IMR-90 (cell line): ENCODE results near the gene ST7. TPM values are rescaled to one million over a fixed set of nuclear protein-coding genes. Genes with fewer than 3 reads are reported as not detected.

Source experiments
- ATAC-seq: fragments of 200-7000 bp; cut with Tn5 transposase; 2 replicates; pipeline ENCODE4 v1.9.1; 2020; ENCODE audit warnings: low read depth, mild to moderate bottlenecking, moderate library complexity
- BruUV-seq: library from RNA; stranded (reverse); fragments of 400-500 nt; replicated peaks from 2 replicates; lab custom pipeline; 2021; lab: Mats Ljungman, UMichigan
- CTCF ChIA-PET: fragments of 300-600 bp; formaldehyde crosslinking; extraction: SDS; loops from one replicate; lab custom pipeline; 2021; ENCODE audit warnings: antibody characterized with exemption; lab: Yijun Ruan, JAX
- POLR2A ChIA-PET: fragments of 300-600 bp; sonication (Branson Sonifier 250); formaldehyde crosslinking; loops from one replicate; lab custom pipeline; 2022; ENCODE audit warnings: antibody characterized with exemption; ENCODE audit not compliant: unreplicated experiment; lab: Charles Lee
- DNase-seq: peaks from one replicate; pipeline ENCODE4 v3.0.0; 2013
- H2AFZ ChIP-seq: replicated peaks from 2 replicates; pipeline ENCODE3; 2013; ENCODE audit warnings: low read length, mild to moderate bottlenecking; ENCODE audit not compliant: poor library complexity
- H2AK5ac ChIP-seq: 2 replicates; pipeline ENCODE4 v1.6.1; 2013; ENCODE audit warnings: low read depth, low read length, inconsistent platforms
- H2AK9ac ChIP-seq: replicated peaks from 2 replicates; pipeline ENCODE3; 2013; ENCODE audit warnings: mild to moderate bottlenecking, low read depth, low read length, moderate library complexity; ENCODE audit not compliant: poor library complexity
- H2BK120ac ChIP-seq: 2 replicates; pipeline ENCODE4 v1.6.1; 2013; ENCODE audit warnings: low read depth, low read length, inconsistent platforms
- H2BK15ac ChIP-seq: 3 replicates; pipeline ENCODE4 v1.6.1; 2013; ENCODE audit warnings: low read depth, low read length, inconsistent platforms
- H2BK20ac ChIP-seq: 2 replicates; pipeline ENCODE4 v1.6.1; 2013; ENCODE audit warnings: low read depth, mild to moderate bottlenecking, inconsistent platforms, low read length, moderate library complexity
- H2BK5ac ChIP-seq: 2 replicates; pipeline ENCODE4 v1.6.1; 2013; ENCODE audit warnings: mild to moderate bottlenecking, low read depth, low read length, inconsistent platforms; ENCODE audit not compliant: poor library complexity, severe bottlenecking
- H3K14ac ChIP-seq: replicated peaks from 2 replicates; pipeline ENCODE4 v1.6.1; 2013; ENCODE audit warnings: low read depth, low read length, inconsistent platforms
- H3K18ac ChIP-seq: 2 replicates; pipeline ENCODE4 v1.6.1; 2013; ENCODE audit warnings: low read depth, low read length, control low read depth
- H3K23ac ChIP-seq: 2 replicates; pipeline ENCODE4 v1.6.1; 2013; ENCODE audit warnings: low read depth, low read length, inconsistent platforms
- H3K27ac ChIP-seq: 2 replicates; pipeline ENCODE4 v1.5.1; 2013; ENCODE audit warnings: mild to moderate bottlenecking, control low read depth, low read length; ENCODE audit not compliant: insufficient read depth
- H3K27me3 ChIP-seq: 2 replicates; pipeline ENCODE4 v1.6.1; 2013; ENCODE audit warnings: low read length; ENCODE audit not compliant: control insufficient read depth, insufficient read depth
- H3K36me3 ChIP-seq: 2 replicates; pipeline ENCODE4 v1.6.1; 2013; ENCODE audit warnings: low read length, mixed read lengths; ENCODE audit not compliant: control insufficient read depth, insufficient read depth
- H3K4ac ChIP-seq: 2 replicates; pipeline ENCODE4 v1.6.1; 2013; ENCODE audit warnings: low read depth, low read length, inconsistent platforms
- H3K4me1 ChIP-seq: 2 replicates; pipeline ENCODE4 v1.6.1; 2013; ENCODE audit warnings: low read length, mixed read lengths; ENCODE audit not compliant: control insufficient read depth, insufficient read depth
- H3K4me2 ChIP-seq: 2 replicates; pipeline ENCODE4 v1.6.1; 2013; ENCODE audit warnings: low read depth, mild to moderate bottlenecking, control low read depth, low read length, moderate library complexity
- H3K4me3 ChIP-seq: 2 replicates; pipeline ENCODE4 v1.5.1; 2013; ENCODE audit warnings: low read depth, mild to moderate bottlenecking, control low read depth, low read length, moderate library complexity; ENCODE audit not compliant: insufficient read depth
- H3K56ac ChIP-seq: 2 replicates; pipeline ENCODE4 v1.6.1; 2013; ENCODE audit warnings: low read length, inconsistent platforms; ENCODE audit not compliant: insufficient read depth; ENCODE audit errors: extremely low read depth
- H3K79me1 ChIP-seq, 2 experiments: 2 replicates each; pipeline ENCODE4 v1.6.1; 2013; ENCODE audit warnings: low read length in 2 of 2, inconsistent platforms in 1 of 2, low read depth in 1 of 2
- H3K9ac ChIP-seq: 2 replicates; pipeline ENCODE4 v1.6.1; 2013; ENCODE audit warnings: low read depth, low read length, control low read depth
- H3K9me1 ChIP-seq: 2 replicates; pipeline ENCODE4 v1.6.1; 2013; ENCODE audit warnings: low read length, inconsistent platforms; ENCODE audit not compliant: insufficient read depth
- H3K9me3 ChIP-seq: 2 replicates; pipeline ENCODE4 v1.6.1; 2013; ENCODE audit warnings: low read length; ENCODE audit not compliant: control insufficient read depth, insufficient read depth
- H4K20me1 ChIP-seq: 2 replicates; pipeline ENCODE4 v1.6.1; 2013; ENCODE audit warnings: low read length, inconsistent platforms; ENCODE audit not compliant: insufficient read depth
- H4K5ac ChIP-seq: 2 replicates; pipeline ENCODE4 v1.6.1; 2013; ENCODE audit warnings: mild to moderate bottlenecking, low read depth, low read length, control low read depth
- H4K8ac ChIP-seq, 2 experiments: 2 replicates each; pipeline ENCODE4 v1.6.1; 2013; ENCODE audit warnings: low read depth in 2 of 2, low read length in 2 of 2, control low read depth in 1 of 2, inconsistent platforms in 1 of 2
- H4K91ac ChIP-seq: 2 replicates; pipeline ENCODE4 v1.6.1; 2013; ENCODE audit warnings: low read depth, low read length, inconsistent platforms; ENCODE audit not compliant: insufficient read depth
- BHLHE40 ChIP-seq: fragments of 150-350 bp; IDR thresholded peaks from 2 replicates; pipeline ENCODE4 v1.6.1; 2016; ENCODE audit warnings: mild to moderate bottlenecking, low read depth, low read length
- CEBPB ChIP-seq: IDR thresholded peaks from 2 replicates; pipeline ENCODE4 v1.6.1; 2012; ENCODE audit warnings: low read depth, low read length, improper control_type of control experiment
- CHD1 ChIP-seq: IDR thresholded peaks from 2 replicates; pipeline ENCODE4 v1.6.1; 2012; ENCODE audit warnings: low read depth, low read length, improper control_type of control experiment
- CTCF ChIP-seq: conservative IDR thresholded peaks from 2 replicates; pipeline ENCODE4 v1.5.1; 2012; ENCODE audit warnings: mild to moderate bottlenecking, low read depth, low read length, improper control_type of control experiment
- ELK1 ChIP-seq: fragments of 150-350 bp; IDR thresholded peaks from 2 replicates; pipeline ENCODE4 v1.6.1; 2016; ENCODE audit warnings: low read depth, mild to moderate bottlenecking, low read length, moderate library complexity, borderline replicate concordance
- FOS ChIP-seq: fragments of 150-350 bp; IDR thresholded peaks from 2 replicates; pipeline ENCODE4 v1.6.1; 2016; ENCODE audit warnings: low read depth, low read length
- MAFK ChIP-seq: IDR thresholded peaks from 2 replicates; pipeline ENCODE4 v1.6.1; 2012; ENCODE audit warnings: low read depth, low read length, improper control_type of control experiment
- MAZ ChIP-seq: IDR thresholded peaks from 2 replicates; pipeline ENCODE4 v1.6.1; 2012; ENCODE audit warnings: low read depth, mild to moderate bottlenecking, low read length, improper control_type of control experiment, moderate library complexity, borderline replicate concordance
- MXI1 ChIP-seq: IDR thresholded peaks from 2 replicates; pipeline ENCODE4 v1.6.1; 2012; ENCODE audit warnings: low read depth, mild to moderate bottlenecking, low read length, moderate library complexity, borderline replicate concordance
- NFE2L2 ChIP-seq: fragments of 150-350 bp; IDR thresholded peaks from 2 replicates; pipeline ENCODE4 v1.6.1; 2016; ENCODE audit warnings: low read depth, mild to moderate bottlenecking, low read length
- POLR2A ChIP-seq: IDR thresholded peaks from 2 replicates; pipeline ENCODE4 v1.6.1; 2012; ENCODE audit warnings: mild to moderate bottlenecking, low read depth, low read length
- RAD21 ChIP-seq: IDR thresholded peaks from 2 replicates; pipeline ENCODE4 v1.6.1; 2012; ENCODE audit warnings: low read length, improper control_type of control experiment
- RCOR1 ChIP-seq: IDR thresholded peaks from 2 replicates; pipeline ENCODE4 v1.6.1; 2012; ENCODE audit warnings: mild to moderate bottlenecking, low read length, improper control_type of control experiment; ENCODE audit not compliant: insufficient replicate concordance
- RFX5 ChIP-seq: IDR thresholded peaks from 2 replicates; pipeline ENCODE4 v1.8.0; 2012; ENCODE audit warnings: low read depth, mild to moderate bottlenecking, low read length, moderate library complexity
- SMC3 ChIP-seq: fragments of 150-350 bp; IDR thresholded peaks from 2 replicates; pipeline ENCODE4 v1.6.1; 2016; ENCODE audit warnings: low read depth, mild to moderate bottlenecking, antibody characterized with exemption, low read length, moderate library complexity
- USF2 ChIP-seq: fragments of 150-350 bp; IDR thresholded peaks from 2 replicates; pipeline ENCODE4 v1.6.1; 2017; ENCODE audit warnings: mild to moderate bottlenecking, antibody characterized with exemption, low read length, low read depth
- WGBS, 2 experiments: methylation state at CpG; one replicate each; pipeline versions ENCODE4 v1.1.5 to v1.1.7; 2013; ENCODE audit warnings: missing lambda C conversion rate in 2 of 2; ENCODE audit not compliant: insufficient read length in 1 of 2; ENCODE audit errors: extremely low coverage in 2 of 2; 5-methylcytosine and 5-hydroxymethylcytosine counted together
- dilution Hi-C: fragments of 300-500 bp; cut with HindIII; formaldehyde crosslinking; loops from one replicate; pipeline ENCODE4 v1.14.3; 2018; ENCODE audit warnings: low sequenced_read_pairs; ENCODE audit not compliant: unreplicated experiment
- in situ Hi-C: fragments of 300-500 bp; cut with MboI; formaldehyde crosslinking; loops from 3 replicates; pipeline ENCODE4 v1.14.3; 2019; ENCODE audit warnings: low sequenced_read_pairs, inconsistent platforms, mixed read lengths
- intact Hi-C: fragments of 100-400 bp; cut with micrococcal nuclease; formaldehyde crosslinking; loops from 2 replicates; pipeline ENCODE4 v1.10.0; 2022
- polyA plus RNA-seq, 3 experiments: library from polyadenylated mRNA; depleted of rRNA; stranded (reverse); fragments of >200 nt; gene quantifications; 2 replicates each; pipeline ENCODE4 v1.2.3, GENCODE V29; 2012; ENCODE audit warnings: low replicate concordance in 1 of 3
- total RNA-seq: library from RNA; depleted of rRNA; stranded (reverse); fragments of >200 nt; gene quantifications from 2 replicates; pipeline ENCODE4 v1.2.3, GENCODE V29; 2012

The ST7 gene
- total and polyA plus RNA-seq, 2 of the 4 experiments (the other 2 are of a cell fraction) = 18.6 to 26.0 TPM

GRCh38 chr7:116981939-116982338, 28.6 kb downstream of the ST7 start:
- dilution Hi-C loops = no loop called here
- BruUV-seq = no TSS peak

More at GRCh38 chr7:116981939-116982338, 28.6 kb downstream of the ST7 start:
- Histone ChIP-seq H3K4ac (no peak overlapping the region), H2AK9ac (no peak overlapping the region), H3K23ac (no peak overlapping the region), H2BK15ac (no peak overlapping the region), H3K79me1 (peaks cover 16 to 23% of the 10 kb centered on the region in 2 experiments), H3K27ac (no peak overlapping the region), H3K27me3 (no peaks in the 10 kb centered on the region), H3K4me1 (peaks cover 11% of the 10 kb centered on the region), H3K9ac (no peak overlapping the region), H3K18ac (no peak overlapping the region), H3K4me3 (no peak overlapping the region), H4K8ac (no peak overlapping the region), H2BK5ac (no peak overlapping the region), H2BK20ac (no peak overlapping the region), H4K5ac (no peak overlapping the region), H3K14ac (no peak overlapping the region), H3K56ac (no peak overlapping the region), H3K9me3 (no peaks in the 10 kb centered on the region), H3K4me2 (no peak overlapping the region), H2AFZ (no peak overlapping the region), H4K91ac (no peak overlapping the region), H4K20me1 (0 out of 2 replicates have a peak, but pooled peaks cover 3% of the 10 kb centered on the region), H2BK120ac (no peak overlapping the region), H2AK5ac (no peak overlapping the region), H3K9me1 (0 out of 2 replicates have a peak, but pooled peaks cover 5% of the 10 kb centered on the region), H3K36me3 (no peaks in the 10 kb centered on the region)
- TF ChIP-seq CEBPB (no peak), RFX5 (no peak), RCOR1 (no peak), NFE2L2 (no peak), POLR2A (no peak), SMC3 (no peak), RAD21 (no peak), BHLHE40 (no peak), MXI1 (no peak), CHD1 (no peak), FOS (no peak), USF2 (no peak), MAFK (no peak), CTCF (no peak), ELK1 (no peak), MAZ (no peak)
- in situ Hi-C loops = no loop called here
- no CpG with 5 or more reads among the region's 2 CpGs for WGBS, 2 experiments
- ATAC-seq = no peak
- CTCF ChIA-PET = no interaction called here
- intact Hi-C loops = no loop called here
- DNase-seq = no peak
- POLR2A ChIA-PET = no interaction called here
